Measurements from ENCODE around the gene FAR1.

GRCh38 chr11:13763341-13763740 lies 94.9 kb downstream of the FAR1 start:
- TF ChIP-seq CTCF (IDR thresholded peaks at IDR 0.05) (no peak), POLR2A (IDR thresholded peaks at IDR 0.05) (no peak)
